Thoracic aorta (tissue), 2 donors: ENCODE measurements around the gene TNNT2. TPM values are rescaled to one million over a fixed set of nuclear protein-coding genes. Genes with fewer than 3 reads are reported as not detected.

Source experiments
- ATAC-seq: fragments of 150-250 bp; one replicate; pipeline ENCODE4 v1.8.0; 2017; ENCODE audit warnings: low read depth; ENCODE audit not compliant: insufficient number of reproducible peaks, low FRiP score
- DNase-seq: peaks from one replicate; pipeline ENCODE4 v3.0.0-alpha.2; 2020; ENCODE audit warnings: low spot score
- H3K27ac ChIP-seq, 2 donors: fragments of 200-600 bp; sonication (generic); 1 replicate in 1 of 2; 2 replicates in 1 of 2; pipeline ENCODE4 v1.5.1; 2016; ENCODE audit warnings: mild to moderate bottlenecking in 2 of 2, moderate library complexity in 2 of 2
- H3K27me3 ChIP-seq: fragments of 200-600 bp; sonication (generic); replicated peaks from 2 replicates; pipeline ENCODE4 v1.6.0; 2016; ENCODE audit warnings: mild to moderate bottlenecking; ENCODE audit not compliant: insufficient read depth
- H3K36me3 ChIP-seq: fragments of 200-600 bp; sonication (generic); one replicate; pipeline ENCODE4 v1.5.1; 2016
- H3K4me1 ChIP-seq, 2 donors: fragments of 200-600 bp; sonication (generic); 1 replicate in 1 of 2; 2 replicates in 1 of 2; pipeline versions ENCODE4 v1.5.1 to v1.6.0; 2016; ENCODE audit warnings: low read depth in 2 of 2, mild to moderate bottlenecking in 1 of 2; ENCODE audit not compliant: control insufficient read depth in 1 of 2
- H3K4me3 ChIP-seq: fragments of 200-600 bp; sonication (generic); 2 replicates; pipeline ENCODE4 v1.5.1; 2016; ENCODE audit warnings: mild to moderate bottlenecking
- H3K9me3 ChIP-seq: fragments of 200-600 bp; sonication (generic); 2 replicates; pipeline ENCODE4 v1.5.1; 2016
- total RNA-seq, 2 donors: library from RNA; depleted of rRNA; stranded (reverse); fragments of >200 nt; gene quantifications; one replicate each; pipeline versions ENCODE4 v1.1.0 to v1.2.3, GENCODE V29; 2016
- TF ChIP-seq, protein P1 (sequence below): fragments of 200-600 bp; sonication (generic); IDR thresholded peaks from one replicate; pipeline ENCODE4 v1.5.1; 2019; ENCODE audit warnings: antibody characterized with exemption

TNNT2 gene
- total RNA-seq, 2 donors from 2014 or later: 0.21 TPM; not detected in 1

DNA sequence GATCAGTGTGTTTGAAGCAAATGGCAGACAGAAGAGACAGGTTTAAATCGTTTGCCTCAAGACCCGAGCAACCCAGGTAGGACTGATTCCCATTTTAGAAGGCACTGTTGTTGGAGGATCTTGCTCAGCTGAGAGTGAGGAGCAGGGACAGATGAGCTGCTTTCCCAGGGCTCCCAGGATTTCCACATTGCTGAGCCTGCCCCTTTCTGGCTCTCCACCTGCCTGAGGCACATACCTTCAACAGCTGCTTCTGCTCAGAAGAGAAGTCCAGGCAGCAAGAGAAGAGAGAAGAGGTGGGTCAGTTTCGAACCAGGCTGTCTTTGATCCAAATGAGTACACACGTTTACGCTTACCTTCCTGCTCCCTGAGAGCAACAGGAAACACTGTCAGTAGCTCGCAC, 5.7 kb downstream of the TNNT2 start:
- no peak for DNase-seq

DNA sequence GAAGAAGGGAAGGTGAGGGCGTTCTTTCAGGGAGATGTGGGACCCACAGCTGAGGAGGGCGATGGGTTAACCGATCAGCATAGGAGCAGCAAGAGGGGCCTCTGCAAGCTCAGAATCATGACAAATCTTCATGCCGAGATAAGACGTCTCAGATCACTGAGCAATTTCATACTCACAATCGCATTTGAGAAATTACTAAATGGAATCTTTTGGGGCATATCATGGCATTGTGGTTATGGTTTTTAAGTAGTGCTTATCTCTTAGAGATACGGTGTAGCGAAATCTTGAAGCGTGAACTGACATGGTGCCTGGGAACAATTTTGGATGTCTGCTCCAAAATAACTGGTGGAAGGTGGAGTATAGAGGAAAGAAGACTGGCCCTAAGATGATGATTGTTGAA, 6.2 kb downstream of the TNNT2 start:
- Histone ChIP-seq H3K4me3 (no peak overlapping the region), H3K36me3 (no peaks in the 10 kb centered on the region), H3K27me3 (no peaks in the 10 kb centered on the region), H3K27ac (no peak overlapping the region), H3K9me3 (no peaks in the 10 kb centered on the region), H3K4me1 (no peaks in the 10 kb centered on the region)
- DNase-seq: no peak
- TF ChIP-seq, protein P1, sequence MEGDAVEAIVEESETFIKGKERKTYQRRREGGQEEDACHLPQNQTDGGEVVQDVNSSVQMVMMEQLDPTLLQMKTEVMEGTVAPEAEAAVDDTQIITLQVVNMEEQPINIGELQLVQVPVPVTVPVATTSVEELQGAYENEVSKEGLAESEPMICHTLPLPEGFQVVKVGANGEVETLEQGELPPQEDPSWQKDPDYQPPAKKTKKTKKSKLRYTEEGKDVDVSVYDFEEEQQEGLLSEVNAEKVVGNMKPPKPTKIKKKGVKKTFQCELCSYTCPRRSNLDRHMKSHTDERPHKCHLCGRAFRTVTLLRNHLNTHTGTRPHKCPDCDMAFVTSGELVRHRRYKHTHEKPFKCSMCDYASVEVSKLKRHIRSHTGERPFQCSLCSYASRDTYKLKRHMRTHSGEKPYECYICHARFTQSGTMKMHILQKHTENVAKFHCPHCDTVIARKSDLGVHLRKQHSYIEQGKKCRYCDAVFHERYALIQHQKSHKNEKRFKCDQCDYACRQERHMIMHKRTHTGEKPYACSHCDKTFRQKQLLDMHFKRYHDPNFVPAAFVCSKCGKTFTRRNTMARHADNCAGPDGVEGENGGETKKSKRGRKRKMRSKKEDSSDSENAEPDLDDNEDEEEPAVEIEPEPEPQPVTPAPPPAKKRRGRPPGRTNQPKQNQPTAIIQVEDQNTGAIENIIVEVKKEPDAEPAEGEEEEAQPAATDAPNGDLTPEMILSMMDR: no peak
- ATAC-seq: no peak

More for the DNA sequence above, 5.7 kb downstream of the TNNT2 start:
- Histone ChIP-seq H3K4me1 (no peaks in the 10 kb centered on the region), H3K4me3 (no peak overlapping the region), H3K27me3 (no peaks in the 10 kb centered on the region), H3K36me3 (no peaks in the 10 kb centered on the region), H3K9me3 (no peaks in the 10 kb centered on the region), H3K27ac (no peak overlapping the region)
- no peak for ATAC-seq
- TF ChIP-seq, protein P1: no peak

DNA sequence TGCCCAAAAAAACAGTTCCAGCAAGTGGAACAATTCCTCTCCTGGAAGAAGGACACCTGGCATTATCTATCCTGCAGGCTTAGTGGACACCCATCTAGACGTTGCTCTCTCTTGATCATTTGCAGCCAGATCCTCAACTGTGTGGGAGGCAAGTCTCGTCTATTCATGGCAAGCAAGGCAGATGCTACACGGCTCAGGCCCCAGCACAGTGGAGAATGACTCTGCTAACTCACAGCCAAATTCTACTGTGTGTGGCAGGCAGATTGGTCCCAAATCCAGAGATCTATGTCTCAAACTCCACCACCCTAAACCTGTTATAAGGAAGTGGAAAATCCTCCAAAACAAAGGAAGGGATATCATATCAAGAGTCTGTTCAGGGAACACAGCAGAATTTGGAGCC, 7.0 kb downstream of the TNNT2 start:
- H3K27ac ChIP-seq: no peak overlapping the region
- no peaks in the 10 kb centered on the region for H3K9me3 ChIP-seq
- TF ChIP-seq, protein P1: no peak
- DNase-seq (no peak), ATAC-seq (no peak)
- H3K4me3 ChIP-seq: no peak overlapping the region
- H3K4me1 ChIP-seq: no peaks in the 10 kb centered on the region
- H3K36me3 ChIP-seq: no peaks in the 10 kb centered on the region
- H3K27me3 ChIP-seq: no peaks in the 10 kb centered on the region

DNA sequence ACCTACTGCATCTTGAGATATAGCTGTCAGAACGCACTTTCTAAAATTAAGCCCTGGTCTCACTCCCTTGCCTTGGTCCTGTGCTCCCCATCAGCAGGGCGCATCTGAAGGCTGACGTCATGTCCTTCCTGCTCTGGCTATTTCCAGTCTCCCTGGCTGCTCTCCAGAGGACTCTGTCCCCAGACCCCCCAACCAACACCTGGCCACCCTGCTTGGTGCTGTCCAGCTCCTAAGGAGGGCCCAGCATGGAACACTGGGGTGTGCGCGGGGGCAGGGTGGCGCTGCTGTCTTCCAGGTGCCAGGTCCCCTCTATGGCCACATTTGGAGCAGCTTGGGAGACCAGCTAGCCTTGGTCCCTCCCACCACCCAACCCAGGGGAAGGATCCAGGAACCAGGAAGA, 8.3 kb downstream of the TNNT2 start:
- Histone ChIP-seq H3K27me3 (no peaks in the 10 kb centered on the region), H3K4me1 (no peaks in the 10 kb centered on the region), H3K9me3 (no peaks in the 10 kb centered on the region), H3K36me3 (no peaks in the 10 kb centered on the region), H3K4me3 (no peak overlapping the region), H3K27ac (no peak overlapping the region)
- TF ChIP-seq, protein P1: no peak
- ATAC-seq (no peak), DNase-seq (no peak)

DNA sequence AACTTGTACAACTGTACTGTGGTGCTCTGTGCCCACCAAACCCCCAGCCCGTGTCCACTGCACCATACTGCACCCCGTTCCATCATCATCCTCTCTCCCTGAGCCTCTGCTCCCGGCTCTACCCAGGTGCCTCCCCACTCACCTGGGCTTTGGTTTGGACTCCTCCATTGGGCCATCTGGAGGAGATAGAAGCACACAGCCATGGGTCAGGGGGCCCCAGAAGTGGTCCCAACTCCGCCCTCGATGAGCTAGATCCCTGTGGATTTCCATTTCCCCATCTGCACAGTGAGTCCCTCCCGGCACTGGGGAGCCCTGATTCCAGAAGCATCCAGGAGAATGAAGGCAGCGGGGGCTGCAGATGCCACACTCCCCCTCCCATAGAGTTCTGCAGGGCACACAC, 10.8 kb downstream of the TNNT2 start:
- no peaks in the 10 kb centered on the region for H3K9me3 ChIP-seq
- no peak for ATAC-seq

More for the DNA sequence above, 10.8 kb downstream of the TNNT2 start:
- no peak for DNase-seq
- H3K4me3 ChIP-seq: no peak overlapping the region
- no peaks in the 10 kb centered on the region for H3K4me1 ChIP-seq
- TF ChIP-seq, protein P1: no peak
- no peak overlapping the region for H3K27ac ChIP-seq
- no peaks in the 10 kb centered on the region for H3K36me3 ChIP-seq
- no peaks in the 10 kb centered on the region for H3K27me3 ChIP-seq
